ENCODE data around the gene GSTM4. TPM values are rescaled to one million over a fixed set of nuclear protein-coding genes. Genes with fewer than 3 reads are reported as not detected.

Gene GSTM4
- total RNA-seq: 1.7 and 6.2 TPM in 2 replicates

DNA sequence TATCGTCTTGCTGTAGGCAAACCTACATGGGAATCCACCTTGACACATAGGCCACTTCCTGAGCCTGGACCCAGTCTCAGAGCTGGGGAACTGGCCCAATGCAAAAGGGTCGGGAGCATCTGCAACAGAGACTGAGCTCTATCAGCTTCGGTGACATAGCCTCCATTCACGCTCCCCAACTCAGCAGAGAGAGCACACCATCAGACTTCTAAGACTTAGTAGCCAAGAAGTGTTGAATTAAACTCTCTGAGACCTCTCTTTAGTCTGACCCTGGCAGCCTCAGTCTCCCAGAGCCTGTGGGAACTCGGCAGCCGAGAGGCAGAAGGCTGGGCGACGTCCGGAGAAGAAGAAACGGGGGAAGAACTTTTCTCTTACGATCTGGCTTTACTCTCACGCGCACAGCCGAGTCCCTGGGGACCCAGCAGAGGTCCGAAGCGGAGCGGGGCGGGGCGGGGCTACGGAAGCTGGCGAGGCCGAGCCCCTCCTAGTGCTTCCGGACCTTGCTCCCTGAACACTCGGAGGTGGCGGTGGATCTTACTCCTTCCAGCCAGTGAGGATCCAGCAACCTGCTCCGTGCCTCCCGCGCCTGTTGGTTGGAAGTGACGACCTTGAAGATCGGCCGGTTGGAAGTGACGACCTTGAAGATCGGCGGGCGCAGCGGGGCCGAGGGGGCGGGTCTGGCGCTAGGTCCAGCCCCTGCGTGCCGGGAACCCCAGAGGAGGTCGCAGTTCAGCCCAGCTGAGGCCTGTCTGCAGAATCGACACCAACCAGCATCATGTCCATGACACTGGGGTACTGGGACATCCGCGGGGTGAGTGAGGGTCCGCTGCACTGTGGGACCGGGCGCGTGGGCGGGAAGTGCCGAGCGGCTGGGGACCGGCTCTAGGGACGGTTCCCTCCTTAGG is at the start of gene GSTM4:
GSTM4 (plus strand) TSS at position 485 of the 905 bp plus-strand sequence; CDS start at position 776, 291 bp downstream.

DNA sequence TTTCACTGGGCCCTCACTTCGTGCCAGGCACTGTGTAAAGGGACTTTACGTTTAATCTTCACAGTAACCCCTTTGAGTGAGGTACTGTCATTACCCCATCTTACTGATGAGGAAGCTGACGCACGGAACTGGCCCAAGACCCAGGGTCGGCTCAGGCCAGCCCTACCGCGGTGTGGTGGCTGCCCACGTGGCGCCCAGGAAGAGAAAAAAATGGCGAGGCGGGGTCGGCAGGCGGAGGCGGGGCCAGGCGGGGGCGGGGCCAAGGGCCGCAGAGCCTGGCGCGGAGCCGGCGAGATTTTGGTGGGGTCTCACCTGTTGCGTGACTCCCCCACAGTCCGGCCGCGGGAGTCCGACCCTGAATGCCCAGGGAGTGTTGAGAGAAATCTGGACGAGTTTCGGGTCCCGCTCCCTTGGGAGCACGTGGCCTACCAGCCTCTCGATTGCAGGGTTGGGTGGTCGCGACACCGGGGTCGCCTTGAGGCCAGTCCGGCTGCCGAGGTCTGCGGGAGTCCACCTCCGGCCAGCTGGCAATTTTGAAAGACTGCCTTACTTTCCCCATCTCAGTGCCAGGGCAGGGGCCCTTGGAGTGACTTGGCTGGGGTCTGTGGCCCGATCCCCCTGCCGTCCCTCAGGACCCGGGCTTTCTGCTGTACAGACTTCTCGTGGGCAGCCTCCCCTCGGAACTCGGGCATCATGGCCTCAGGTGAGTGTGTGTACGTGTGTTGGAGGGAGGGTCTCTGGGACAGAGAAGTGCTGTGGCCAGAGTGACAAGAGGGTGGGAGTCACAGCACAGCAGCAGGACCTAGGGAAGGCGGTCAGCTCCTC is 36.1 kb upstream of the GSTM4 start, which contains the start of the genes AMPD2 and GNAT2:
AMPD2 (plus strand) TSS at position 262 of the 825 bp plus-strand sequence. CDS start 1,339 bp downstream, outside the sequence.
GNAT2 (minus strand) TSS at position 41 of the 825 bp plus-strand sequence. CDS start 6,746 bp downstream, outside the sequence.

DNA sequence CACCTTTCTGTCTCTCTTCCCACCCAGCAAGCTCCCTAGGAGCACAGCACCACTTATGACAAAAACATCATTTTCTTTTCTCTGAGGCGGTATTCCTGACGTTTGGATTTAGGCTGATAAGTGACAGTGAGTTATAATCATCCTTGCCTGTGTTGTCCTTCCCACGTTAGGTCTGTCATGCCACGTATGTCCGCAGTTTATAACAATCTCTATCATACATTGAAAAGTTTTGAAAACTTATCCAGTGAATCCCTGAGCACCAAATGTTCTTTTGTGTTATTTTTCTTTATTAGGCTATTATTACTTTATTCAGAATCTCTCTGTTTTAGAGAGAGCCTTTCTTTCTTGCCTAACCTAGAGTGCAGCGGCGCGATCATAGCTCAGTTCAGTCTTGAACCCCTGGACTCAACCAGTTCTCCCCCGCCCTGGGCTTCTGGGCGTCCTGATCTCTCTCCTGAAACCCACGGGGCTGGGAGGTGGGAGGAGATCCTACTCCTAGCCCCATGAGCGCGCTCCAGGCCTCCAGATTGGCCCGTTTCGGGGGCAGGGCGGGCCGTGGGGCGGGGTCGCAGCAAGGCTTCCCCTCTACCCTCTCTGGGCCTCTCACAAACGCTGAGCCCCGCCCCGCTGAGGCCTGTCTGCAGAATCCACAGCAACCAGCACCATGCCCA is 11.7 kb downstream of the GSTM4 start, which contains the start of gene GSTM2:
GSTM2 (plus strand) TSS at position 606 of the 671 bp plus-strand sequence; CDS start at position 665, 59 bp downstream.

DNA sequence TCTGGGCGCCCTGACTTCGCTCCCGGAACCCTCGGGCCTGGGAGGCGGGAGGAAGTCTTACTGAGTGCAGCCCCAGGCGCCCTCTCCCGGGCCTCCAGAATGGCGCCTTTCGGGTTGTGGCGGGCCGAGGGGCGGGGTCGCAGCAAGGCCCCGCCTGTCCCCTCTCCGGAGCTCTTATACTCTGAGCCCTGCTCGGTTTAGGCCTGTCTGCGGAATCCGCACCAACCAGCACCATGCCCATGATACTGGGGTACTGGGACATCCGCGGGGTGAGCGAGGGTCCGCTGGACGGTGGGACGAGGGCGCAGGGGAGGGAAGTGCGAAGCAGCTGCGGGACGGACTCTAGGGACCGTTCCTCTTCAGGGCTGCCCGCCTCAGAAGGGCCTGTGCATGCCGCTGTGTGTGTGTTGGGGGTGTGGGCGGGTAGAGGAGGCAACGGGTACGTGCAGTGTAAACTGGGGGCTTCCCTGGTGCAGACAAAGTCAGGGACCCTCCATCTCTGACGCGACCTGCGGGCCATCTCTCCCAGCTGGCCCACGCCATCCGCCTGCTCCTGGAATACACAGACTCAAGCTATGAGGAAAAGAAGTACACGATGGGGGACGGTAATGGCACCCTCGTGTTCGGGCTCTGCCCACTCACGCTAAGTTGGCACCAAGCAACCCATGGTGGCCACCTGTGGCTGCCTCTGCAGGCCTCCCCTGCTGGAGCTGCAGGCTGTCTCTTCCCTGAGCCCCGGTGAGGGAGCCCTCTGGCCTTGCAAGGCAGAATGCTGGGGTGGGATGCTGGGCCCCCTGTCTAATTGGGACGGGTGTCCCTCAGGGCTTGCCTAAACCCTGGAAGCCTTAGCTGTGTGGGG is 32.0 kb downstream of the GSTM4 start, which contains the start of gene GSTM1:
GSTM1 (plus strand) TSS at position 177 of the 859 bp plus-strand sequence; CDS start at position 234, 57 bp downstream.

Other genes with a start within 250 kb of the GSTM4 start
- gene PSMA5, start 229.7 kb upstream of the GSTM4 start, total RNA-seq: 72.7 and 77.8 TPM in 2 replicates
- gene SYPL2, start 189.6 kb upstream of the GSTM4 start, total RNA-seq: 0.05 and 0.33 TPM in 2 replicates
- 0.93 and 3.2 TPM in 2 replicates for gene ATXN7L2, start 172.2 kb upstream of the GSTM4 start, total RNA-seq
- 4.4 and 5.4 TPM in 2 replicates for gene CYB561D1, start 162.0 kb upstream of the GSTM4 start, total RNA-seq
- 0.44 and 1.3 TPM in 2 replicates for gene AMIGO1, start 146.4 kb upstream of the GSTM4 start, total RNA-seq
- not detected in 2 replicates for gene GPR61, start 116.2 kb upstream of the GSTM4 start, total RNA-seq
- 11.9 and 12.7 TPM in 2 replicates for gene GNAI3, start 107.5 kb upstream of the GSTM4 start, total RNA-seq
- gene GNAT2, start 36.5 kb upstream of the GSTM4 start, total RNA-seq: 0.07 and 0.34 TPM in 2 replicates
- 31.4 and 53.6 TPM in 2 replicates for gene AMPD2, start 36.3 kb upstream of the GSTM4 start, total RNA-seq
- 2.4 and 3.6 TPM in 2 replicates for gene GSTM2, start 12.0 kb downstream of the GSTM4 start, total RNA-seq
- 19.1 and 24.0 TPM in 2 replicates for gene GSTM1, start 31.7 kb downstream of the GSTM4 start, total RNA-seq
- gene GSTM5, start 56.2 kb downstream of the GSTM4 start, total RNA-seq: not detected in 2 replicates
- gene GSTM3, start 84.9 kb downstream of the GSTM4 start, total RNA-seq: 27.5 and 29.4 TPM in 2 replicates
- gene EPS8L3, start 107.8 kb downstream of the GSTM4 start, total RNA-seq: 0.10 TPM in 1 of 2 replicates, not detected in the other

All from mammary microvascular endothelial cell (primary cell).